ENCODE results near the gene ADGRV1. TPM values are rescaled to one million over a fixed set of nuclear protein-coding genes. Genes with fewer than 3 reads are reported as not detected.

The ADGRV1 gene
- total and polyA plus RNA-seq, 2 experiments from 2014 or later, result 15.5 to 19.6 TPM

- H3K36me3 ChIP-seq, result no peaks in the 10 kb centered on the region
- H3K27ac ChIP-seq, result no peak overlapping the region
- H3K27me3 ChIP-seq, result no peaks in the 10 kb centered on the region
- no peaks in the 10 kb centered on the region for H3K9me3 ChIP-seq (ENCODE audit: low read depth)
- H3K4me3 ChIP-seq, result no peak overlapping the region
- DNase-seq (ENCODE audit: low read depth in 1 of 2, low spot score in 1 of 2), result peak in 1 of 2 donors; percentile 32
- TF ChIP-seq CTCF (IDR thresholded peaks at IDR 0.05; ENCODE audit: low read depth, low read length), result no peak
- no peaks in the 10 kb centered on the region for H3K4me1 ChIP-seq (ENCODE audit: low read depth)
Observed at GRCh38 chr5:91016954-91017700, 458.5 kb downstream of the ADGRV1 start.

- TF ChIP-seq CTCF (IDR thresholded peaks at IDR 0.05; ENCODE audit: low read depth, low read length), result no peak
- Histone ChIP-seq H3K4me3 (no peak overlapping the region), H3K27ac (no peak overlapping the region), H3K9me3 (ENCODE audit: low read depth) (no peaks in the 10 kb centered on the region), H3K27me3 (no peaks in the 10 kb centered on the region), H3K36me3 (no peaks in the 10 kb centered on the region), H3K4me1 (ENCODE audit: low read depth) (no peaks in the 10 kb centered on the region)
- peak; percentile 6 to 8 for DNase-seq (ENCODE audit: low read depth in 1 of 2, low spot score in 1 of 2)
Observed at GRCh38 chr5:91018200-91018599, 459.6 kb downstream of the ADGRV1 start.

DNA sequence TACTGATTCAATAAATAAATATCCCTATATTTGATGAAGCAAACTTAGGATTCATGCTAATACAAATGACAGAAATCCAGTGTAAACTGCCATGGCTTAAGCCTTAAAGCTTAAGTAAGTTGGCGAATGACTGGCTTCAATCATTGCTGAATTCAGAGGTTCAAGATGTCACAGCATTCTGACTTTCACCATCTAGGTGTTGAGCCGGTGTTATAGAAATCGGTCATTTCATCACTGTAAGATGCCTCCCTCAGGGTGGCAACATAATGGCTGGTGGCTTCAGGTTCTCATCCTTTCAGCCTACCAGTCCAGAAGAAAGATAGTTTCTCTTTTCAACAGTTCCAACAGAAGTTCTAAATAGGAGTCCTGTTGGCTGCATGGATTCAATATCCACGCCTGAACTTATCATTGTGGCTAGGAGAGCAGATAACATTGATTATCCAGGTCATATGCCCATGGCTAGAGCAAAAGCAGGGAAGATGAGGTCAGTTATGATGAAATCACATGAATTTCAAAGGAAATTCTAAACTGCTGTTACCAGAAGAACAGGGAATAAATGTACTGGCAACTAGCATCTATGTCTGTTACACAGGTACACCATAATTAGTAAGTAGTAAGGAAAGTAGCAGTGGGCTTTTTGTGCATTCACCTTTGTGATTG is 460.2 kb downstream of the ADGRV1 start:
- TF ChIP-seq CTCF (IDR thresholded peaks at IDR 0.05; ENCODE audit: low read depth, low read length), result no peak
- Histone ChIP-seq H3K4me3 (no peak overlapping the region), H3K27me3 (no peaks in the 10 kb centered on the region), H3K9me3 (ENCODE audit: low read depth) (no peaks in the 10 kb centered on the region), H3K27ac (no peak overlapping the region), H3K36me3 (no peaks in the 10 kb centered on the region), H3K4me1 (ENCODE audit: low read depth) (no peaks in the 10 kb centered on the region)
- no peak for DNase-seq (ENCODE audit: low read depth in 1 of 2, low spot score in 1 of 2)

DNA sequence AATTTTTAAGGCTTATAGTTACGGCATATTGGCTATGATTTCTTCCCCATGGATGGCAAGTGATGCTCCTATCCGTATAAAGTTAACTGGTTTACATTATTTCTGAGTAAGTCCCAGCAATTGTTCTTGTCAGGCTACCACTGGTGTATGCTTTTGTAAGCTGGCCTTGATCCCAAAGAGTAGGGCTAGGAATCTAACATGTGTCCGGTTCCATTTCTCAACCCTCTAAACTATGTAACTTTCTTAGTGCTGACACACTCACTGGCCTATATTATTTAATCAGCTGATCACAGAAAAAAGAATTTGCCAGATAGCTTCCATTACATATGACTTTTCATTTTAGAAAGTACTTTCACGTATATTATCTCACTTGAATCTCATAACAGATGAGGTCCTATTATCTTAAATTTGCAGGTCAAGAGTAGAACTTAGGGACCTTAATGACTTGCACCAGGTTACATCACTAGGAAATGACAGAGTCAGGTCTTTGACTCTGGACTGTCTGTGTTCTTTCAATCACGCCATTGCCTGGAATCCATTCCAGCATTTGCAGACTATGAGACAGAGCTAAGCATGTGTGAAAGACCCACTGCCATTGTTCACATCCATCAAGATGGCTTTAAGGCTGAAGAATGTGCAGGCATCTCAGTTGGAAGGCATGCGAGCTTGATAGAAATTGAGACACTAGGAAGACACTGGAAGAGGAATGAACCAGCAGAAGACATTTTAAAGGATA is 461.6 kb downstream of the ADGRV1 start:
- no peak for TF ChIP-seq CTCF (IDR thresholded peaks at IDR 0.05; ENCODE audit: low read depth, low read length)
- Histone ChIP-seq H3K4me3 (no peak overlapping the region), H3K27ac (no peak overlapping the region), H3K36me3 (no peaks in the 10 kb centered on the region), H3K4me1 (ENCODE audit: low read depth) (no peaks in the 10 kb centered on the region), H3K27me3 (no peaks in the 10 kb centered on the region), H3K9me3 (ENCODE audit: low read depth) (no peaks in the 10 kb centered on the region)
- peak; percentile 14 to 20 for DNase-seq (ENCODE audit: low read depth in 1 of 2, low spot score in 1 of 2)

DNA sequence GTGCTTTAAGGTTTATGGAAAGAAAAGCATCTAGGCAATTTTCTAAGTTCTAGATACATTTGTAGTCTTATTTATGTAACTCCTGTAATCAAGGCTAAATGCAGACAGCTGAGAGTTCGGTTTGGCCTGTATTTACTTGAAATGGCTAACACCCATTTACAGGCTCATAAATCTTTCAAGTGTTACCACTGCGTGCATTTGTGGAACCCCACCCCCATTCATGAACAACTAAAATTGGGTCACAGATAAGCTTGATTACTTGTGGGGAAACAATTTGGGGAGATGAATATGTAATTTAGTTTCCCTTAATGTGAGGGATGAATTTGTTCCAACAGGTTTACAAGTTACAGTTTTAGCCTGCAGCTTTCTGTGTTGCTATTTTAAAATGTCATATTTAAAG is 463.9 kb downstream of the ADGRV1 start:
- Histone ChIP-seq H3K4me1 (ENCODE audit: low read depth) (no peaks in the 10 kb centered on the region), H3K27me3 (no peaks in the 10 kb centered on the region), H3K27ac (no peak overlapping the region), H3K4me3 (no peak overlapping the region), H3K36me3 (no peaks in the 10 kb centered on the region), H3K9me3 (ENCODE audit: low read depth) (no peaks in the 10 kb centered on the region)
- DNase-seq (ENCODE audit: low read depth in 1 of 2, low spot score in 1 of 2), result no peak
- no peak for TF ChIP-seq CTCF (IDR thresholded peaks at IDR 0.05; ENCODE audit: low read depth, low read length)
